B cell (primary cell): ENCODE measurements around the gene HIPK1. TPM values are rescaled to one million over a fixed set of nuclear protein-coding genes. Genes with fewer than 3 reads are reported as not detected.

Source experiments
- ATAC-seq: fragments of 200-7000 bp; cut with Tn5 transposase; one replicate; pipeline ENCODE4 v1.10.0; 2021; ENCODE audit warnings: low read depth, mild to moderate bottlenecking, moderate number of reproducible peaks, moderate library complexity
- CTCF ChIA-PET: fragments of 350-600 bp; sonication (Branson Sonifier 250); formaldehyde crosslinking; loops from one replicate; lab custom pipeline; 2021; ENCODE audit warnings: antibody characterized with exemption, inconsistent platforms; lab: Charles Lee
- POLR2A ChIA-PET: fragments of 350-600 bp; sonication (Branson Sonifier 250); formaldehyde crosslinking; loops from one replicate; lab custom pipeline; 2021; ENCODE audit warnings: antibody characterized with exemption; lab: Charles Lee
- DNase-seq: peaks from one replicate; pipeline ENCODE4 v3.0.0; 2013
- H2AFZ ChIP-seq: 2 replicates; pipeline ENCODE4 v1.6.1; 2012; ENCODE audit warnings: mild to moderate bottlenecking, low read depth, low read length; ENCODE audit not compliant: insufficient read depth, poor library complexity, severe bottlenecking
- H3K27ac ChIP-seq, 2 donors: 1 replicate in 1 of 2; 2 replicates in 1 of 2; pipeline ENCODE4 v1.5.1; 2012 to 2013; ENCODE audit warnings: low read length in 2 of 2, mild to moderate bottlenecking in 2 of 2, moderate library complexity in 1 of 2
- H3K27me3 ChIP-seq, 4 experiments: fragments of 200-600 bp in 1 of 4; sonication (generic) in 1 of 4; replicated peaks in 1 of 4; 1 replicate in 2 of 4; 2 replicates in 2 of 4; pipeline versions ENCODE4 v1.6.1 to v1.7.0; 2013 to 2016; ENCODE audit warnings: low read length in 3 of 4, mild to moderate bottlenecking in 2 of 4, mixed read lengths in 1 of 4, moderate library complexity in 1 of 4; ENCODE audit not compliant: insufficient read depth in 4 of 4, control insufficient read depth in 3 of 4; ENCODE audit errors: control extremely low read depth in 1 of 4
- H3K36me3 ChIP-seq, 2 experiments: replicated peaks in 1 of 2; 1 replicate in 1 of 2; 2 replicates in 1 of 2; pipeline versions ENCODE4 v1.6.1 to v1.7.1; 2013; ENCODE audit warnings: low read length in 1 of 2; ENCODE audit not compliant: insufficient read depth in 2 of 2, control insufficient read depth in 1 of 2; ENCODE audit errors: control extremely low read depth in 1 of 2, extremely low read depth in 1 of 2
- H3K4me1 ChIP-seq, 2 donors: fragments of 200-600 bp in 1 of 2; sonication (generic) in 1 of 2; 1 replicate in 1 of 2; 2 replicates in 1 of 2; pipeline versions ENCODE4 v1.5.1 to v1.6.1; 2013 to 2017; ENCODE audit warnings: low read length in 2 of 2; ENCODE audit not compliant: control insufficient read depth in 2 of 2, insufficient read depth in 2 of 2
- H3K4me2 ChIP-seq: replicated peaks from 2 replicates; pipeline ENCODE3; 2012; ENCODE audit warnings: mild to moderate bottlenecking, low read depth, low read length; ENCODE audit not compliant: poor library complexity, severe bottlenecking
- H3K4me3 ChIP-seq, 5 experiments: fragments of 200-600 bp in 1 of 5; sonication (generic) in 1 of 5; 1 replicate in 3 of 5; 2 replicates in 2 of 5; pipeline versions ENCODE4 v1.5.1 to v1.7.0; 2011 to 2016; ENCODE audit warnings: low read length in 4 of 5, mild to moderate bottlenecking in 4 of 5, low read depth in 2 of 5, control low read depth in 1 of 5, moderate library complexity in 1 of 5; ENCODE audit not compliant: insufficient read depth in 1 of 5; ENCODE audit errors: control extremely low read depth in 1 of 5, extremely low read depth in 1 of 5
- H3K79me2 ChIP-seq: fragments of 200-600 bp; sonication (generic); one replicate; pipeline ENCODE4 v1.6.0; 2016; ENCODE audit warnings: low read length; ENCODE audit not compliant: control insufficient read depth, insufficient read depth
- H3K9ac ChIP-seq: fragments of 200-600 bp; sonication (generic); 2 replicates; pipeline ENCODE4 v1.6.1; 2017; ENCODE audit warnings: mild to moderate bottlenecking, low read length, moderate library complexity
- H3K9me3 ChIP-seq, 3 donors: one replicate each; pipeline versions ENCODE4 v1.6.1 to v1.7.1; 2013; ENCODE audit warnings: low read length in 2 of 3; ENCODE audit not compliant: control insufficient read depth in 2 of 3, insufficient read depth in 1 of 3; ENCODE audit errors: control extremely low read depth in 1 of 3
- H4K20me1 ChIP-seq: 2 replicates; pipeline ENCODE4 v1.6.0; 2012; ENCODE audit warnings: mild to moderate bottlenecking, low read length; ENCODE audit not compliant: insufficient read depth, control insufficient read depth, poor library complexity, severe bottlenecking
- H3K27ac Mint-ChIP-seq: one replicate; pipeline ENCODE4 v1.8.0; 2021; ENCODE audit warnings: mixed read lengths
- H3K27me3 Mint-ChIP-seq: one replicate; pipeline ENCODE4 v1.8.0; 2021; ENCODE audit warnings: mixed read lengths
- H3K4me1 Mint-ChIP-seq: one replicate; pipeline ENCODE4 v1.8.0; 2021; ENCODE audit warnings: mixed read lengths
- H3K4me3 Mint-ChIP-seq: one replicate; pipeline ENCODE4 v1.8.0; 2021; ENCODE audit warnings: mixed read lengths
- H3K9me3 Mint-ChIP-seq: one replicate; pipeline ENCODE4 v1.8.0; 2022; ENCODE audit warnings: mixed read lengths; ENCODE audit not compliant: insufficient read depth
- CTCF ChIP-seq: fragments of 200-600 bp; IDR thresholded peaks from one replicate; pipeline ENCODE4 v1.8.0; 2022; ENCODE audit warnings: antibody characterized with exemption, mild to moderate bottlenecking
- EZH2 ChIP-seq: IDR thresholded peaks from 2 replicates; pipeline ENCODE4 v1.6.1; 2012; ENCODE audit warnings: borderline replicate concordance, low read depth, mild to moderate bottlenecking, moderate library complexity, low read length; ENCODE audit not compliant: insufficient read depth, poor library complexity, severe bottlenecking
- WGBS: methylation state at CpG from one replicate; pipeline ENCODE4 v1.1.5; 2013; ENCODE audit warnings: missing lambda C conversion rate; ENCODE audit not compliant: insufficient coverage; 5-methylcytosine and 5-hydroxymethylcytosine counted together
- intact Hi-C: fragments of 100-400 bp; cut with micrococcal nuclease; formaldehyde crosslinking; loops from one replicate; pipeline ENCODE4 v1.10.0; 2022
- polyA plus RNA-seq: library from polyadenylated mRNA; depleted of rRNA; stranded (reverse); fragments of >200 nt; gene quantifications from 2 replicates; pipeline ENCODE4 v1.2.3, GENCODE V29; 2012
- total RNA-seq, 2 donors: library from RNA; stranded (reverse); fragments of 120-200 nt in 1 of 2; gene quantifications; 1 replicate in 1 of 2; 2 replicates in 1 of 2; pipeline versions ENCODE4 v1.2.3 to v1.2.4, GENCODE V29; 2013 to 2022

Gene HIPK1
- total and polyA plus RNA-seq, 2 donors (not counting 1 experiment from before 2014, with no cell fraction given), result 13.6 to 48.0 TPM

- H3K27ac ChIP-seq, result no peak overlapping the region
- Mint-ChIP-seq H3K27me3 (peaks cover 23% of the 10 kb centered on the region), H3K9me3 (no peaks in the 10 kb centered on the region), H3K4me1 (no peaks in the 10 kb centered on the region), H3K27ac (no peak overlapping the region), H3K4me3 (no peak overlapping the region)
- H4K20me1 ChIP-seq, result no peaks in the 10 kb centered on the region
- H2AFZ ChIP-seq, result no peak overlapping the region
- H3K79me2 ChIP-seq, result no peaks in the 10 kb centered on the region
- H3K4me1 ChIP-seq, result no peaks in the 10 kb centered on the region
- no peak for DNase-seq
- H3K9ac ChIP-seq, result no peak overlapping the region
- CTCF ChIA-PET, result interaction anchor here (0.9 kb wide), 1 partner anchor 30 kb away, joined by 3 read pairs; no protein-coding TSS in a partner anchor
- no peaks in the 10 kb centered on the region for H3K36me3 ChIP-seq
- peaks cover 0 to 10% (median 0%) of the 10 kb centered on the region in 3 donors for H3K9me3 ChIP-seq
- no peak for TF ChIP-seq EZH2
- no peak for TF ChIP-seq CTCF
- no peak overlapping the region for H3K4me3 ChIP-seq
- no peak for ATAC-seq
- no peak overlapping the region for H3K4me2 ChIP-seq
- intact Hi-C loops, result no loop called here
- WGBS, result 75% methylated on average over 1 of the region's 2 CpGs
- no peaks in the 10 kb centered on the region for H3K27me3 ChIP-seq
- POLR2A ChIA-PET, result no interaction called here
These were observed 79.4 kb downstream of the HIPK1 start for GRCh38 chr1:114008480-114008941.

- Histone ChIP-seq H4K20me1 (no peaks in the 10 kb centered on the region), H3K9ac (no peak overlapping the region), H2AFZ (no peak overlapping the region), H3K4me3 (no peak overlapping the region), H3K9me3 (peaks cover 0 to 10% (median 0%) of the 10 kb centered on the region in 3 donors), H3K4me1 (no peaks in the 10 kb centered on the region), H3K27me3 (peaks cover 0 to under 1% (median 0%) of the 10 kb centered on the region in 4 experiments), H3K36me3 (no peaks in the 10 kb centered on the region), H3K27ac (no peak overlapping the region), H3K4me2 (no peak overlapping the region), H3K79me2 (no peaks in the 10 kb centered on the region)
- ATAC-seq (no peak), DNase-seq (no peak)
- Mint-ChIP-seq H3K27ac (no peak overlapping the region), H3K27me3 (peaks cover 21% of the 10 kb centered on the region), H3K4me3 (no peak overlapping the region), H3K9me3 (no peaks in the 10 kb centered on the region), H3K4me1 (no peaks in the 10 kb centered on the region)
- ChIA-PET CTCF (interaction anchor here (0.9 kb wide), 1 partner anchor 30 kb away, joined by 3 read pairs; no protein-coding TSS in a partner anchor), POLR2A (no interaction called here)
- TF ChIP-seq CTCF (no peak), EZH2 (no peak)
- intact Hi-C loops, result no loop called here
These were observed 79.9 kb downstream of the HIPK1 start for GRCh38 chr1:114008993-114009392.
